ENCODE results near the gene NDUFA8. TPM values are rescaled to one million over a fixed set of nuclear protein-coding genes. Genes with fewer than 3 reads are reported as not detected.

NDUFA8 gene
- total and polyA plus RNA-seq, 10 donors, result 27.8 to 72.7 (median 29.8) TPM

GRCh38 chr9:122103985-122104384 is 55.6 kb downstream of the NDUFA8 start:
- Histone ChIP-seq H3K4me1 (peaks cover 0 to 10% (median 6%) of the 10 kb centered on the region in 6 donors), H3K27me3 (replicated peaks in 1 of 7) (peaks cover 0 to 2% (median 0%) of the 10 kb centered on the region in 7 donors), H3K4me3 (no peak overlapping the region), H3K36me3 (no peaks in the 10 kb centered on the region), H3K9me3 (peaks cover 0 to 19% (median 15%) of the 10 kb centered on the region in 8 donors), H3K27ac (no peak overlapping the region)
- DNase-seq, result no peak
- intact Hi-C loops (cut with DNase I; ENCODE audit: low total_unique reads), result no loop called here
- TF ChIP-seq CTCF (IDR thresholded peaks at IDR 0.05 in 8 of 11, conservative IDR thresholded peaks at IDR 0.05 in 3 of 11) (no peak), POLR2A (IDR thresholded peaks at IDR 0.05) (no peak), POLR2AphosphoS5 (IDR thresholded peaks at IDR 0.05) (no peak)
- WGBS, 5 donors, result 90 to 100% (median 95%) methylated on average over 1 of the region's 1 CpG

- no peak for DNase-seq
Observed at GRCh38 chr9:122102156-122102555, 57.4 kb downstream of the NDUFA8 start.

GRCh38 chr9:122100756-122101155 is 58.8 kb downstream of the NDUFA8 start:
- Histone ChIP-seq H3K27ac (no peak overlapping the region), H3K4me3 (no peak overlapping the region), H3K36me3 (no peaks in the 10 kb centered on the region), H3K4me1 (peaks cover 0 to 24% (median 6%) of the 10 kb centered on the region in 6 donors), H3K9me3 (peaks cover 0 to 19% (median 15%) of the 10 kb centered on the region in 8 donors), H3K27me3 (replicated peaks in 1 of 7) (peaks cover 0 to 9% (median 0%) of the 10 kb centered on the region in 7 donors)
- DNase-seq, result no peak
- no peak for TF ChIP-seq POLR2A (IDR thresholded peaks at IDR 0.05)
- no peak for TF ChIP-seq POLR2AphosphoS5 (IDR thresholded peaks at IDR 0.05)
- TF ChIP-seq CTCF (IDR thresholded peaks at IDR 0.05 in 8 of 11, conservative IDR thresholded peaks at IDR 0.05 in 3 of 11), result no peak
- intact Hi-C loops (cut with DNase I; ENCODE audit: low total_unique reads), result no loop called here
- 88 to 99% (median 94%) methylated on average over 7 of the region's 7 CpGs for whole genome bisulfite sequencing, 5 donors

More at GRCh38 chr9:122102156-122102555, 57.4 kb downstream of the NDUFA8 start:
- Histone ChIP-seq H3K27ac (no peak overlapping the region), H3K4me3 (no peak overlapping the region), H3K4me1 (peaks cover 0 to 24% (median 6%) of the 10 kb centered on the region in 6 donors), H3K36me3 (no peaks in the 10 kb centered on the region), H3K9me3 (peaks cover 0 to 19% (median 15%) of the 10 kb centered on the region in 8 donors), H3K27me3 (replicated peaks in 1 of 7) (peaks cover 0 to 9% (median 0%) of the 10 kb centered on the region in 7 donors)
- no peak for TF ChIP-seq CTCF (IDR thresholded peaks at IDR 0.05 in 8 of 11, conservative IDR thresholded peaks at IDR 0.05 in 3 of 11)
- TF ChIP-seq POLR2A (IDR thresholded peaks at IDR 0.05), result no peak
- no peak for TF ChIP-seq POLR2AphosphoS5 (IDR thresholded peaks at IDR 0.05)
- intact Hi-C loops (cut with DNase I; ENCODE audit: low total_unique reads), result no loop called here
- 85 to 98% (median 91%) methylated on average over 2 of the region's 2 CpGs for WGBS, 5 donors

GRCh38 chr9:122099271-122099869 is 60.2 kb downstream of the NDUFA8 start:
- TF ChIP-seq POLR2AphosphoS5 (IDR thresholded peaks at IDR 0.05) (no peak), POLR2A (IDR thresholded peaks at IDR 0.05) (no peak), CTCF (IDR thresholded peaks at IDR 0.05 in 8 of 11, conservative IDR thresholded peaks at IDR 0.05 in 3 of 11) (peak; percentile 50 to 91 (median 79))
- Histone ChIP-seq H3K4me1 (peaks cover 0 to 35% (median 13%) of the 10 kb centered on the region in 6 donors), H3K9me3 (peaks cover 0 to 15% (median 14%) of the 10 kb centered on the region in 8 donors), H3K36me3 (no peaks in the 10 kb centered on the region), H3K4me3 (peak overlapping the region in 1 of 8 donors; percentile 19), H3K27me3 (replicated peaks in 1 of 7) (peaks cover 0 to 11% (median 0%) of the 10 kb centered on the region in 7 donors), H3K27ac (no peak overlapping the region)
- intact Hi-C loops (cut with DNase I; ENCODE audit: low total_unique reads), result loop anchor here (2.0 to 10.0 kb wide), 2 partner anchors 23 to 725 kb away; partner anchors contain the start of gene PDCL
- WGBS, 5 donors, result 37 to 46% (median 43%) methylated on average over 16 of the region's 16 CpGs
- peak; percentile 94 for DNase-seq
